Measurements from ENCODE around the gene SUPT4H1.
A peak's percentile ranks its signal among the peaks of the same experiment; 100 is the strongest.
"Not testable (repeated sequence)": the region's sequence is repeated elsewhere in the genome, so short reads cannot be mapped to it uniquely, and the experiment has no call there.

The SUPT4H1 gene

GRCh38 chr17:58363457-58364185, 11.6 kb upstream of the SUPT4H1 start:
- no peak for DNase-seq (ENCODE audit: low spot score)

- DNase-seq (ENCODE audit: low spot score) = no peak
Observed at GRCh38 chr17:58362368-58363014, 10.5 kb upstream of the SUPT4H1 start.

- DNase-seq (ENCODE audit: low spot score) = no peak
Observed at GRCh38 chr17:58360296-58361063, 8.5 kb upstream of the SUPT4H1 start.

GRCh38 chr17:58358408-58359172, 6.6 kb upstream of the SUPT4H1 start:
- DNase-seq (ENCODE audit: low spot score) = no peak

GRCh38 chr17:58357312-58358297, 5.6 kb upstream of the SUPT4H1 start:
- no peak for DNase-seq (ENCODE audit: low spot score)

GRCh38 chr17:58356231-58356630, 4.2 kb upstream of the SUPT4H1 start:
- no peak for DNase-seq (ENCODE audit: low spot score)

- DNase-seq (ENCODE audit: low spot score) = no peak
Observed at GRCh38 chr17:58354541-58355216, 2.7 kb upstream of the SUPT4H1 start.

GRCh38 chr17:58353389-58353825, 1.4 kb upstream of the SUPT4H1 start:
- no peak for DNase-seq (ENCODE audit: low spot score)

GRCh38 chr17:58352596-58353388, 791 bp upstream of the SUPT4H1 start:
- peak; percentile 25 for DNase-seq (ENCODE audit: low spot score)

GRCh38 chr17:58351182-58351581, 819 bp downstream of the SUPT4H1 start:
- no peak for DNase-seq (ENCODE audit: low spot score)

GRCh38 chr17:58348038-58348437, 4.0 kb downstream of the SUPT4H1 start:
- DNase-seq (ENCODE audit: low spot score) = no peak

- DNase-seq (ENCODE audit: low spot score) = no peak
Observed at GRCh38 chr17:58345500-58345899, 6.5 kb downstream of the SUPT4H1 start.

GRCh38 chr17:58344791-58345157, 7.2 kb downstream of the SUPT4H1 start:
- DNase-seq (ENCODE audit: low spot score) = no peak

- peak; percentile 67 for DNase-seq (ENCODE audit: low spot score)
Observed at GRCh38 chr17:58344047-58344790, 7.8 kb downstream of the SUPT4H1 start.

- no peak for DNase-seq (ENCODE audit: low spot score)
Observed at GRCh38 chr17:58343131-58343530, 8.9 kb downstream of the SUPT4H1 start.

- DNase-seq (ENCODE audit: low spot score) = no peak
Observed at GRCh38 chr17:58341861-58342475, 10.0 kb downstream of the SUPT4H1 start.

- not testable (repeated sequence) for DNase-seq (ENCODE audit: low spot score)
Observed at GRCh38 chr17:58341136-58341860, 10.7 kb downstream of the SUPT4H1 start.

GRCh38 chr17:58340405-58340876, 11.6 kb downstream of the SUPT4H1 start:
- DNase-seq (ENCODE audit: low spot score) = no peak

All from kidney tubule cell (primary cell).